OCI-LY1 (cell line): ENCODE results near the gene LRRC63.

ENCODE experiments used
- H2AFZ ChIP-seq: fragments of 200-600 bp; sonication (generic), shearing (Covaris generic); 2 replicates; pipeline ENCODE4 v1.6.0; 2014; ENCODE audit warnings: antibody characterized with exemption, mild to moderate bottlenecking, low read length
- H3F3A ChIP-seq: fragments of 200-600 bp; sonication (generic), shearing (Covaris generic); 2 replicates; pipeline ENCODE4 v1.6.0; 2014; ENCODE audit warnings: mild to moderate bottlenecking, antibody characterized with exemption, low read length, moderate library complexity; ENCODE audit not compliant: insufficient read depth
- H3K27ac ChIP-seq: fragments of 200-600 bp; sonication (generic); 2 replicates; pipeline ENCODE4 v1.5.1; 2014; ENCODE audit warnings: low read length, mixed run types, mild to moderate bottlenecking, low read depth; ENCODE audit not compliant: poor library complexity, severe bottlenecking
- H3K27me3 ChIP-seq: fragments of 200-600 bp; sonication (generic); 2 replicates; pipeline ENCODE4 v1.6.0; 2014; ENCODE audit warnings: antibody characterized with exemption, mild to moderate bottlenecking, low read length, moderate library complexity; ENCODE audit not compliant: insufficient read depth
- H3K36me3 ChIP-seq: fragments of 200-600 bp; sonication (generic); 2 replicates; pipeline ENCODE4 v1.6.1; 2014; ENCODE audit warnings: mild to moderate bottlenecking, antibody characterized with exemption, low read length, moderate library complexity, mixed read lengths; ENCODE audit not compliant: insufficient read depth
- H3K4me1 ChIP-seq: fragments of 200-600 bp; sonication (generic); 2 replicates; pipeline ENCODE4 v1.5.1; 2014; ENCODE audit warnings: mild to moderate bottlenecking, low read length, moderate library complexity; ENCODE audit not compliant: insufficient read depth, severe bottlenecking
- H3K4me2 ChIP-seq: fragments of 200-600 bp; sonication (generic), shearing (Covaris generic); 2 replicates; pipeline ENCODE4 v1.6.1; 2014; ENCODE audit warnings: low read length
- H3K4me3 ChIP-seq: fragments of 200-600 bp; sonication (generic); 2 replicates; pipeline ENCODE4 v1.5.1; 2014; ENCODE audit warnings: low read length, low read depth, mild to moderate bottlenecking, mixed read lengths; ENCODE audit not compliant: poor library complexity, severe bottlenecking
- H3K79me2 ChIP-seq: fragments of 200-600 bp; shearing (Covaris generic); 2 replicates; pipeline ENCODE4 v1.6.1; 2016; ENCODE audit warnings: mixed run types, low read length, mixed read lengths; ENCODE audit not compliant: insufficient read depth
- H3K9ac ChIP-seq: fragments of 200-600 bp; sonication (generic), shearing (Covaris generic); 2 replicates; pipeline ENCODE4 v1.6.1; 2014; ENCODE audit warnings: mild to moderate bottlenecking, low read length, mixed read lengths
- H3K9me2 ChIP-seq: fragments of 200-600 bp; sonication (generic), shearing (Covaris generic); 2 replicates; pipeline ENCODE4 v1.6.1; 2014; ENCODE audit warnings: low read depth, mild to moderate bottlenecking, low read length, mixed read lengths
- H3K9me3 ChIP-seq: fragments of 200-600 bp; shearing (Covaris generic); 2 replicates; pipeline ENCODE4 v1.6.1; 2014; ENCODE audit warnings: low read length, mixed read lengths
- H4K20me1 ChIP-seq: fragments of 200-600 bp; sonication (generic), shearing (Covaris generic); 2 replicates; pipeline ENCODE4 v1.6.0; 2016; ENCODE audit warnings: mild to moderate bottlenecking, low read length; ENCODE audit not compliant: insufficient read depth
- EZH2 ChIP-seq: fragments of 200-600 bp; sonication (generic), shearing (Covaris generic); IDR thresholded peaks from 2 replicates; pipeline ENCODE4 v1.8.0; 2017; ENCODE audit warnings: borderline replicate concordance, mixed run types, mild to moderate bottlenecking, antibody characterized with exemption, low read length, moderate library complexity, mixed read lengths
- TF ChIP-seq, protein P1 (sequence below): fragments of 200-600 bp; sonication (generic), shearing (Covaris generic); IDR thresholded peaks from 2 replicates; pipeline ENCODE4 v1.5.1; 2017; ENCODE audit warnings: mild to moderate bottlenecking, antibody characterized with exemption, low read length, moderate library complexity, mixed read lengths

LRRC63 gene

DNA sequence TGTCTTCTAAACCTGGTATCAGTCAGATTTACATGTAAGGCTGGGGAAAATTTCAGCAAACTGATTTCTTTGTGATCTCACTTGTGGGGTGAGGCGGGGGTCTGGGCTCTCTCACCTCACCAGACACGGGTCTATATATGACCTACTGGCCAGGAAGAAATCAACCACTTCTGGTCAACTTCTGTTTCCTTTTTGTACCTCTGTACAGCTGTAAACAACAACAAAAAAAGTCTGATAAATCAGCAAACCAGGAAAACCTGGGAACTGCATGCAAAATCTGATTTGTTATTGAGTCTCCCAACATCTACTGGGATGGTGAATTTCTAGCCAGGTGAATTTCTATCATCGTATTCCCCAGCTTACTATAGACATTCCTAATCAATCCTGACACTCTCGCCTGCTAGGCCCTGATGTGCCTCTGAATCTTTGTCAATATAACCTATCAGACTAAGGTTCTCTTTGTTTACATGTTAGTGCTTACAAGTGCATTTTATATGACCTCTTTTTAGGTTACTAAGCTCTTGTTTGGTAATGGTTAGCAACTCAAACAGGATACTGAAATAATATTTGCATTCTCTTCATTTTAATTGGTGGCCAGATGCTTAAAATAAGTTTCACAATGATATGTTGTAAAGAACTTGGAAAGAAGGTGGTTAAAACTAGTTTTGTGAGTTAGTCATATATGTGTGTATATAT is 77.7 kb downstream of the LRRC63 start:
- Histone ChIP-seq H3K27me3 (no peaks in the 10 kb centered on the region), H3K4me3 (no peak overlapping the region), H3F3A (no peaks in the 10 kb centered on the region), H3K27ac (no peak overlapping the region), H3K9me3 (no peaks in the 10 kb centered on the region), H3K79me2 (no peaks in the 10 kb centered on the region), H4K20me1 (no peaks in the 10 kb centered on the region), H3K9ac (no peak overlapping the region), H3K9me2 (no peaks in the 10 kb centered on the region), H3K36me3 (no peaks in the 10 kb centered on the region), H2AFZ (no peak overlapping the region), H3K4me1 (no peaks in the 10 kb centered on the region), H3K4me2 (no peak overlapping the region)
- TF ChIP-seq EZH2: no peak
- TF ChIP-seq, protein P1, sequence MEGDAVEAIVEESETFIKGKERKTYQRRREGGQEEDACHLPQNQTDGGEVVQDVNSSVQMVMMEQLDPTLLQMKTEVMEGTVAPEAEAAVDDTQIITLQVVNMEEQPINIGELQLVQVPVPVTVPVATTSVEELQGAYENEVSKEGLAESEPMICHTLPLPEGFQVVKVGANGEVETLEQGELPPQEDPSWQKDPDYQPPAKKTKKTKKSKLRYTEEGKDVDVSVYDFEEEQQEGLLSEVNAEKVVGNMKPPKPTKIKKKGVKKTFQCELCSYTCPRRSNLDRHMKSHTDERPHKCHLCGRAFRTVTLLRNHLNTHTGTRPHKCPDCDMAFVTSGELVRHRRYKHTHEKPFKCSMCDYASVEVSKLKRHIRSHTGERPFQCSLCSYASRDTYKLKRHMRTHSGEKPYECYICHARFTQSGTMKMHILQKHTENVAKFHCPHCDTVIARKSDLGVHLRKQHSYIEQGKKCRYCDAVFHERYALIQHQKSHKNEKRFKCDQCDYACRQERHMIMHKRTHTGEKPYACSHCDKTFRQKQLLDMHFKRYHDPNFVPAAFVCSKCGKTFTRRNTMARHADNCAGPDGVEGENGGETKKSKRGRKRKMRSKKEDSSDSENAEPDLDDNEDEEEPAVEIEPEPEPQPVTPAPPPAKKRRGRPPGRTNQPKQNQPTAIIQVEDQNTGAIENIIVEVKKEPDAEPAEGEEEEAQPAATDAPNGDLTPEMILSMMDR: no peak

DNA sequence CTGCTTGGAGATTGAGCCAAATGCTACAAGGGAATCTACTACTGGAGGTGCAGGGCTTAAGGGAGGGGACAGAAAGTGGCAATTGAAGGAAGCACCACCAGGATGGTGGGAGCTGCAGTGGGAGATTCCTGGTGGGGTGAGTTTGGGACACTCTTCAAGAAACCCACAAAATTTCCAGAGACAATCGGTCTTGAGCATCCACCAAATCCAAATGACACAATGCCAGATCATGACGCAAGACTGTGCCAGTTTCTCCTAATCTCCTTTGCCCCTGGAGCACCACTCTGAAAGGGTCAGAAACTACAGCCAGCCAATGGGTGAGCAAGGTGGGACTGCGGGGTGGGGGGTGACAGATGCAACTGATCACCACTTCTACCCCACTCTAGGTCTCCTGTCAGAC is 78.7 kb downstream of the LRRC63 start:
- H3K4me1 ChIP-seq: peaks cover 4% of the 10 kb centered on the region

DNA sequence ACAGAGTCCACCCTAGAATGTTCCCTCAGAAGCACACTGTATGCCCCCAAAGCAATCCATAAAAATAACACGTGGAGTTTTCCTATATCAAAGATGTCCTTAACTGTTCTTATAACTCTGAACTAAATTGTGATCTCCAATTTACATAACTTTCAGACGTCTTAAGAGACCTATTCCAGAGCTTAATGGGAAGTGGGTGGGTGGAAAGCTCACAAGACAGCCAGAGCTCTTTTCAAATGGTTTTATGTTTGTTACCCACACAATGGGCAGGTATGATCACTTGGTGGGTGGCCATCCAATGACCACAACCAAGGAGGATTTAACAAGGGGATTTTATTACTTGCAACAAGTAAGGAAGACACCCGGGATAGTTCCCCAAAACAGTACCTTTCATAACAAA is 81.7 kb downstream of the LRRC63 start:
- Histone ChIP-seq H3K79me2 (no peaks in the 10 kb centered on the region), H2AFZ (no peak overlapping the region), H3K4me1 (peaks cover 17% of the 10 kb centered on the region), H3F3A (no peaks in the 10 kb centered on the region), H3K27ac (no peak overlapping the region), H4K20me1 (no peaks in the 10 kb centered on the region), H3K4me3 (no peak overlapping the region), H3K36me3 (no peaks in the 10 kb centered on the region), H3K4me2 (no peak overlapping the region), H3K9me3 (no peaks in the 10 kb centered on the region), H3K9me2 (no peaks in the 10 kb centered on the region), H3K27me3 (no peaks in the 10 kb centered on the region), H3K9ac (no peak overlapping the region)
- TF ChIP-seq, protein P1: no peak
- no peak for TF ChIP-seq EZH2

More for the DNA sequence above, 78.7 kb downstream of the LRRC63 start:
- H3K9ac ChIP-seq: no peak overlapping the region
- TF ChIP-seq, protein P1: no peak
- no peak for TF ChIP-seq EZH2
- H3K4me3 ChIP-seq: no peak overlapping the region
- no peak overlapping the region for H3K27ac ChIP-seq
- no peak overlapping the region for H2AFZ ChIP-seq
- H3K4me2 ChIP-seq: no peak overlapping the region
- no peaks in the 10 kb centered on the region for H3K9me2 ChIP-seq
- H3K79me2 ChIP-seq: no peaks in the 10 kb centered on the region
- no peaks in the 10 kb centered on the region for H4K20me1 ChIP-seq
- no peaks in the 10 kb centered on the region for H3F3A ChIP-seq
- no peaks in the 10 kb centered on the region for H3K27me3 ChIP-seq
- no peaks in the 10 kb centered on the region for H3K9me3 ChIP-seq
- no peaks in the 10 kb centered on the region for H3K36me3 ChIP-seq
